ENCODE data around the gene MIB2. TPM values are rescaled to one million over a fixed set of nuclear protein-coding genes. Genes with fewer than 3 reads are reported as not detected.

Gene MIB2
- polyA plus RNA-seq, 4 donors, result 44.7 to 213 (median 116) TPM

Other genes starting within 250 kb of the MIB2 start
- gene AURKAIP1, start 240.3 kb upstream of the MIB2 start, polyA plus RNA-seq, result 100 to 1,000 TPM in 3 of 4 donors, 10 to 100 TPM in 1; 88.1 to 382 (median 297) TPM
- gene CCNL2, start 216.2 kb upstream of the MIB2 start, polyA plus RNA-seq, result 100 to 1,000 TPM in 3 of 4 donors, 10 to 100 TPM in 1; 71.9 to 224 (median 198) TPM
- 100 to 1,000 TPM; 135 to 221 (median 167) TPM for gene MRPL20, start 208.2 kb upstream of the MIB2 start, polyA plus RNA-seq
- 1 to 10 TPM; 1.1 to 1.7 (median 1.5) TPM for gene ANKRD65, start 194.2 kb upstream of the MIB2 start, polyA plus RNA-seq
- gene VWA1, start 179.8 kb upstream of the MIB2 start, polyA plus RNA-seq, result 100 to 1,000 TPM in 1 of 4 donors, 10 to 100 TPM in 1, 1 to 10 TPM in 1, under 1 TPM in 1; 0.67 to 122 (median 6.9) TPM
- gene ATAD3C, start 165.8 kb upstream of the MIB2 start, polyA plus RNA-seq, result 1 to 10 TPM in 1 of 4 donors, under 1 TPM in 2, not detected in 1; 0.27 to 1.5 (median 0.66) TPM
- gene ATAD3B, start 143.7 kb upstream of the MIB2 start, polyA plus RNA-seq, result 10 to 100 TPM; 17.4 to 34.5 (median 19.4) TPM
- 10 to 100 TPM; 16.8 to 42.1 (median 25.0) TPM for gene ATAD3A, start 103.3 kb upstream of the MIB2 start, polyA plus RNA-seq
- gene TMEM240, start 74.9 kb upstream of the MIB2 start, polyA plus RNA-seq, result 1 to 10 TPM in 3 of 4 donors, not detected in 1; 1.6 to 3.7 (median 1.6) TPM
- 100 to 1,000 TPM in 3 of 4 donors, 10 to 100 TPM in 1; 83.9 to 140 (median 124) TPM for gene SSU72, start 40.6 kb upstream of the MIB2 start, polyA plus RNA-seq
- 1 to 10 TPM in 2 of 4 donors, under 1 TPM in 2; 0.54 to 2.9 (median 1.5) TPM for gene FNDC10, start 15.4 kb upstream of the MIB2 start, polyA plus RNA-seq
- 10 to 100 TPM in 1 of 4 donors, 1 to 10 TPM in 3; 1.2 to 16.5 (median 3.6) TPM for gene MMP23B, start 16.7 kb downstream of the MIB2 start, polyA plus RNA-seq
- gene CDK11B, start 43.5 kb downstream of the MIB2 start, polyA plus RNA-seq, result 10 to 100 TPM; 24.6 to 61.7 (median 45.1) TPM
- gene SLC35E2B, start 77.3 kb downstream of the MIB2 start, polyA plus RNA-seq, result 10 to 100 TPM; 21.6 to 43.0 (median 34.0) TPM
- 100 to 1,000 TPM in 1 of 4 donors, 10 to 100 TPM in 3; 17.3 to 232 (median 48.4) TPM for gene CDK11A, start 108.9 kb downstream of the MIB2 start, polyA plus RNA-seq
- gene NADK, start 163.0 kb downstream of the MIB2 start, polyA plus RNA-seq, result 10 to 100 TPM; 56.2 to 84.1 (median 68.9) TPM